HG03139 (cell line): ENCODE data around the gene TAGLN2.

ENCODE experiments used
- ATAC-seq: cut with Tn5 transposase; IDR thresholded peaks from one replicate; pipeline ENCODE4 v1.9.1; 2021; ENCODE audit not compliant: unreplicated experiment

Gene TAGLN2

GRCh38 chr1:159949981-159950381 lies 24.7 kb upstream of the TAGLN2 start:
- no peak for ATAC-seq

GRCh38 chr1:159949123-159949522 lies 23.8 kb upstream of the TAGLN2 start:
- no peak for ATAC-seq

- no peak for ATAC-seq
These were observed 22.6 kb upstream of the TAGLN2 start for GRCh38 chr1:159947942-159948341.

GRCh38 chr1:159946242-159947187 lies 21.2 kb upstream of the TAGLN2 start:
- no peak for ATAC-seq

GRCh38 chr1:159945483-159946241 lies 20.4 kb upstream of the TAGLN2 start, which contains the start of gene IGSF9:
TSS of gene IGSF9 (minus strand) at chr1:159945613. CDS start at chr1:159943454, 2,159 bp downstream.
- no peak for ATAC-seq

GRCh38 chr1:159944623-159945455 lies 19.5 kb upstream of the TAGLN2 start:
- no peak for ATAC-seq

- no peak for ATAC-seq
These were observed 18.8 kb upstream of the TAGLN2 start for GRCh38 chr1:159943908-159944622.

GRCh38 chr1:159943278-159943640 lies 18.0 kb upstream of the TAGLN2 start:
- ATAC-seq, result no peak

GRCh38 chr1:159942632-159943277 lies 17.4 kb upstream of the TAGLN2 start:
- no peak for ATAC-seq

GRCh38 chr1:159941591-159942560 lies 16.6 kb upstream of the TAGLN2 start:
- no peak for ATAC-seq

GRCh38 chr1:159941141-159941540 lies 15.8 kb upstream of the TAGLN2 start:
- ATAC-seq, result no peak

- ATAC-seq, result no peak
These were observed 14.8 kb upstream of the TAGLN2 start for GRCh38 chr1:159940006-159940620.

GRCh38 chr1:159939678-159940002 lies 14.3 kb upstream of the TAGLN2 start:
- ATAC-seq, result no peak

GRCh38 chr1:159938905-159939677 lies 13.8 kb upstream of the TAGLN2 start:
- ATAC-seq, result no peak

- no peak for ATAC-seq
These were observed 13.0 kb upstream of the TAGLN2 start for GRCh38 chr1:159938211-159938852.

- ATAC-seq, result no peak
These were observed 11.9 kb upstream of the TAGLN2 start for GRCh38 chr1:159937054-159937750.
